Measurements from ENCODE around the gene CBR1.
A peak's percentile ranks its signal among the peaks of the same experiment; 100 is the strongest.

CBR1 gene

DNA sequence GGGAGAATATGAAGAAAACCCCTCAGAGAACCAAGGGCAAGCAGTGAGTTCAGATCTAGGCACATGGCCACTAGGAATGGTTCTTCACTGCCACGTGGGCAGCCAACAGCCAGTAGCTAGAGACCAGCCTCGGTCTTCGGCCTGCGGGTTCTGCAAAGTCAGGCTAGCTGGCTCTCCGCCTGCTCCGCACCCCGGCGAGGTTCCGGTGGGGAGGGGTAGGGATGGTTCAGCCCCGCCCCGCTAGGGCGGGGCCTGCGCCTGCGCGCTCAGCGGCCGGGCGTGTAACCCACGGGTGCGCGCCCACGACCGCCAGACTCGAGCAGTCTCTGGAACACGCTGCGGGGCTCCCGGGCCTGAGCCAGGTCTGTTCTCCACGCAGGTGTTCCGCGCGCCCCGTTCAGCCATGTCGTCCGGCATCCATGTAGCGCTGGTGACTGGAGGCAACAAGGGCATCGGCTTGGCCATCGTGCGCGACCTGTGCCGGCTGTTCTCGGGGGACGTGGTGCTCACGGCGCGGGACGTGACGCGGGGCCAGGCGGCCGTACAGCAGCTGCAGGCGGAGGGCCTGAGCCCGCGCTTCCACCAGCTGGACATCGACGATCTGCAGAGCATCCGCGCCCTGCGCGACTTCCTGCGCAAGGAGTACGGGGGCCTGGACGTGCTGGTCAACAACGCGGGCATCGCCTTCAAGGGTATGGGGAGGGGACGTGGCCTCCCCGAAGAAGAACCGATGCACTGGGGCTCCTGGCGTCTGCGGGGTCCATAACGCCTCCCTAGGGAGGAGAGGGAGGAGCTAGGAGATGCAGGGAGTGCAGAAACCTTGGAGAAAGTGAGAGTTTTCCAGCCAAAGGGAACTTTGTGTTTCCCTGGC lies at the start of gene CBR1:
Gene CBR1 (plus strand): TSS at position 312 of the 871 bp plus-strand sequence. CDS start 92 bp downstream, at position 404.
- peak; percentile 85 to 92 for DNase-seq

DNA sequence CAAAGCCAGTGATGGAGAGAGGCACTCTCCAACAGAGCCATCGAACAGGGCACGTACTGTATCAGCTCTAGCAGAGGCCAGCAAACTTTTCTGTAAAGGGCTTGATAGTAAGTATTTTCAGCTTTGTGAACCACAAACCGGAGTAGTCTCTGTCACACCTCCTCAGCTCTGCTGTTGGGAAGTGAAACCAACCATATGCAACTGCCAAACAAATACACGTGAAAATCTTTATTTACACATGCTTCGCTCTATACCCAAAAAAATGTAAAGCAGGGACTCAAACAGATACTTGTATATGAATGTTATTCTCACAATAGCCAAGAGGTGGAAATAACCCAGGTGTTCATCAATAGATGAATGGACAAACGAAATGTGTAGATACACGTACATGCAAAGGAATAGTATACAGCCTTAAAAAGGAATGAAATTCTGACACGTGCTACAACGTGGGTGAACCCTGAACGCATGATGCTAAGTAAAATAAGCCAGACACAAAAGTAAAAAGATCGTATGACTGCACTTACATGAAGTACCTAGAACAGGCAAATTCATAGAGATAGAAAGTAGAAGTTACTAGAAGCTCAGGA lies 48.5 kb upstream of the CBR1 start:
- no peak for DNase-seq

DNA sequence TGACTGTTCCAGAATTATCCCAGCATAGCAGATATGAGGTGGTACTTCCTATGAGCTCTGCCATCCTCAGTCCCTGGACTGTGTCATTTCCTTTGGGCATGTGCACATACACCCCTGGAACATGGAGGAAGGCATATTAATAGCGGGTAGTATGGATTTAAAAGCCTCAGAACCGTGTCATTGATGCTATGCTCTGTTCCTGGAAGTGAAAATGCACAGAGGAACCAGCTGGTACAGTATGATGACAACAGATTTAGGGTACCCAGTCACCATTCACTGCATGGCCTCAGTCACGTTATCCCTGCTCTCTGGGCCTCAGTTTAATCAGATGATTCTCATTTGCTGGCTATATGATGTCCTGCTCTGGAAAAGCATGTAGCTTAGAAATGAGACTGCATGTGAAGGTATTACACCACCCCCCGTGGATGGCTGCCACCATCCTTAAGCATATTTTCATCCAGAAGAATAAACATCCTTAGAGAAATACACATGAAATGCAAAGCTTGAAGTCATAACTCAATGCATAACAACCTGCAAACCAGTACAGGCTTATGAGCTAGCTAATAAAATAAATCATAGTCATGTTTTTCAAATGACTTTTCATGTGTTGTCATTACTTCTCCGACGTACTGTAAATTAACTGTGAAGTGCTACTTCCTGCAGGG lies 47.3 kb upstream of the CBR1 start:
- DNase-seq, result no peak

DNA sequence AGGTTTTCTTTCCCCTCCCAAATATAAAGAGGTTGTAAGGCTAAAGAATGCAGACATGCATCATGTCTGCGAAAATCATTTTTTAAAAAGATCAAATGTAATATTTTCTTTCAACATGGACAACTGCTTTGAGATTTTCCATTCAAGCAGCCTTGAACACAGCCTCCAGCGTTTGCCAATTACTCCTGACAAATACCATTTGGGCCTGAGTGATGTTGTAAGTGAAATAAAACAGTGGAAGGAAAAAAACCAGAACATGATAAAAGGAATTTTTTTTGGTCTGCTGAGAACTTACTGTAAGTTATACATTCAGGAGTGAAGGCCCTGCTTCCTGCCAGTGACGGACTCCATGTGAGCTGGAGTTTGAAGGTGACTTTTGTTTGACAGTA lies 46.7 kb upstream of the CBR1 start:
- DNase-seq, result no peak

DNA sequence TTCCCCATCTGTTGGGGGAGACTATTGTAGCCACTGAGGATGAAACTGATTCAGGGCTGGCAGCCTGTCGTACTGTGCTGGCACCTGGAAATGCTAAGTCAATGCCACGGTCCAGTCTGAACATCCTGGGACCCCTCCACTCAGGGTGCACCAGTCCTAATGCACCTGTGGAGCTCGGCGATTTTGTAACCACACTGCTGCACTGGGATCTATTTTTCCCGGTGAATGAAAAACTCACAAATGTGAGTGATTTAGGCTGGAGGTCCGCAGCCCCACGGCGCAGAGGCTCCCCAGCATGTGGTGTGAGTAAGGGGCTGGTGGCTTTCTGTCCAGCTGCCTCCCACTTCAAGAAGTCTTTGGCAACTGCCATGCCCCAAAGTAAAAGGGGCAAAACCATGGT lies 45.0 kb upstream of the CBR1 start:
- DNase-seq, result no peak

DNA sequence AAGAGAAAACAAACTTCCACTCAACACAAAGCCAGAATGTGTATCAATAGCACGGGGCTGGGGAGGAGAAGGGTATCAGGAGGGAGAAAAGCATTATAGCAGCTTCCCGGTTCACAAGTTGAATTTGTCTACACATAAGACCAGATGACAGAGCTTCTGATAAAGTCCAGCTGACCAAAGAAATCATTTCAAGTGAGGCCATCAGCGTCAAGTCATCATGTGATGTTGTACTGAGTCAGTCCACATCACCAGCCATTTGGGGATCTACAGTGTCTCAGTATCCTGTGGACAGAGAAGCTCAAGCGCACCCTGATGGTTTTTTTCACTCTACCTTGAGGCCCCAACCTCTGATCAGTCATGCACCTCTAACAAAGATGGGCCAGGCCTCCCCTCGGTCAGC lies 42.5 kb upstream of the CBR1 start:
- no peak for DNase-seq

DNA sequence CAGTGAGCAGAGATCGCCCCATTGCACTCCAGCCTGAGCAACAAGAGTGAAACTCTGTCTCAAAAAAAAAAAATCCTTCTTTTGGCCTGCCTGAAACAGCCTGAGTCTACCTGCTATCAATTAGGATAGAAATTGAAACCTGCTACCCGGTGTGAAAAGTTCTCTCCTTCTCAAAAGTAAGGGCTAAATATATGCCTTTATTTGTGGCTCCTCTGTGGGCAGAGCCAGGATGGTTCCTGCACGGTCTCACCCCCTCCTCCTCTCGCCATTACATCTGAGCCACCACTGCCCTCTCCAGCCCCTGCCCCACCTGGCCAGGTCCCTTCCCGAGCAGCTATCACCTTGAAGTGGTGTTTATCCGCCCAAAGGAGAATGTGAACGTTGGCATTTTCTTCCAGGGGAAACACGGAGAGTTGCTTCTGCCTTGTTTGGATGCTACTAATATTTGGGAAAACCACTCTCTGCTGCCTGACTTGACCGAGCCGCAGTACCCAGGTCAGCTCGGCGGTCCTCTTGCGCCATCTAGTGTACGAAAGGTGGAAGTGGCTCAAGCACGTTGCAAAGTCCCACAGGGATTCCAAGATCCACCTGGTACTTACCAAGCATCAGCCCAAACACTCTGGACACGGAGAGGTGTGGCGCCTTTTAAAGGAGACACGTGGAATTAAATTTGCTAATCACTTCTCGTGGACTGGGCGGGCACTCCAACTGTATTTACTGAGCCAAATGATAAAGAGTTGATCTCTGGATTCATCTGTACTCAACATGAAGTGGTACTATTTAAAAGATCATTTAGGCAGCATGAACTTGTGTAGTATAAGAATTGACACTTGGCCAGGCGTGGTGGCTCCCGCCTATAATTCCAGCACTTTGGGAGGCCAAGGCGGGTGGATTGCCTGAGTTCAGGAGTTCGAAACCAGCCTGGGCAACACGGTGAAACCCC lies 41.4 kb upstream of the CBR1 start:
- DNase-seq, result peak; percentile 72 to 84

DNA sequence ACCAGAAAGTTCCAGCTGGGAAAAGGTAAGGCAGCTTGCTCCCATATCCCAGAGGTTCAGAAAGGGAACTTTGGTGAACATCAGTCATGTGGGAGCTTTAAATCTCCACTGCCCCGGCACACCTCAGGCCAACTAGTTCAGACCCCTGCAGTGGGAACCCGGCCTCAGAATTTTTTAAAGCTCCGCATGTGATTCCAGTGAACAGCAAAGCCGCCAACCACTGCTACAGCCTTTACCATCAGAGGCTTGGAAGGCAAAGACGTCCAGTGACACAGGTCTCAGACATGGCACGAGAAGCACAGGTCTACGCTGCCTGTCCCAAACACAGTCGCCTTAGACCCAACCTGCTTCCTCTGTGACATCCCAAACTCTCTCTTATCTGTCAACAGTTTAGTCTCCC lies 40.5 kb upstream of the CBR1 start:
- no peak for DNase-seq

DNA sequence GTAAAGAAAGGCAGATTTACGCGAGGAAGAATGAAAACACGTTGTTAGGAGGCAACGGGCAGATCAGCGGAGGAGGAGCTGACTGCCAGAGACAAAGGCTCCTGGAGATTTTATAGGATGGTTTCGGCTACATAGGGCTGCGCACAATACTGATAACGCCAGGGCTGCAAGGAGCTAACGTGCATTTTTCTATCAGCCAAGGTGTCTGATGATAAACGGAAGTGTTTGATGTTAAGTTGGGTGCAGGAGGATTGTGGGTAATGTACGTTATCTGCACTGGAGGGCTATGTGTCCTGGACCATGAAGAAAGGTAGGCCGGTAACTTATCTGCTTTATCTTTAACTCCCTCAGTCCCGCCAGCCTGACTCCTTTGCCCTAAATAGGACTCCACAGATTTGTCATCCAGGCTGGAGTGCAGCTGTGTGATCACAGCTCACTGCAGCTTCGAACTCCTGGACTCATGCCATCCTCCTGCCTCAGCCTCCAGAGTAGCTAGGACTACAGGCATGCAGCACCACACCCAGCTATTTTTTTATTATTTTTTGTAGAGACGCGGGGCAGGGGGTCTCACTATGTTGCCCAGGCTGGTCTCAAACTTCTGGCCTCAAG lies 39.1 kb upstream of the CBR1 start:
- DNase-seq, result no peak

DNA sequence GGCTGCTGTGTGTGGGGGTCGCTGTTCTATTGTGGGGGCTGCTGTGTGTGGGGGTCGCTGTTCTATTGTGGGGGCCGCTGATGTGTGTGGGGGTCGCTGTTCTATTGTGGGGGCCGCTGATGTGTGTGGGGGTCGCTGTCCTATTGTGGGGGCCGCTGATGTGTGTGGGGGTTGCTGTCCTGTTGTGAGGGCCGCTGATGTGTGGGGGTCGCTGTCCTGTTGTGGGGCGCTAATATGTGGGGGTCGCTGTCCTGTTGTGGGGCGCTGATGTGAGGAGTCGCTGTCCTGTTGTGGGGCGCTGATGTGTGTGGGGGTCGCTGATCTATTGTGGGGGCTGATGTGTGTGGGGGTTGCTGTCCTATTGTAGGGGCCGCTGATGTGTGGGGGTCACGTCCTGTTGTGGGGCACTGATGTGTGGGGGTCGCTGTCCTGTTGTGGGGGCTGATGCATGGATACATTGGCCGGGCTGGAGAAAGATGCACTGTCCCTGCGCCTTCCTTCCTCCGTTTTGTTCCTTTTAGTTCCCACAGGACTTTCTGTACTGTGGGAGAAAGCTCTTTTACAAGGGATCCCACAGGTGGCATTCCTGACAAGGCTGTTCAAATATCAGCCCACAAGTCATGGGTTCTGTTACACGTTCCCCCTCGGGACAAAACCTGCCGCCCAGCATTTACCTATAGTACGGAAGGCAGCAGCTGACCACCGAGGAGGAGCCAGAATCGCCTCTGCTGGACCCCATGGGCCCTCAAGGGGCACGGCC lies 37.0 kb upstream of the CBR1 start:
- no peak for DNase-seq

DNA sequence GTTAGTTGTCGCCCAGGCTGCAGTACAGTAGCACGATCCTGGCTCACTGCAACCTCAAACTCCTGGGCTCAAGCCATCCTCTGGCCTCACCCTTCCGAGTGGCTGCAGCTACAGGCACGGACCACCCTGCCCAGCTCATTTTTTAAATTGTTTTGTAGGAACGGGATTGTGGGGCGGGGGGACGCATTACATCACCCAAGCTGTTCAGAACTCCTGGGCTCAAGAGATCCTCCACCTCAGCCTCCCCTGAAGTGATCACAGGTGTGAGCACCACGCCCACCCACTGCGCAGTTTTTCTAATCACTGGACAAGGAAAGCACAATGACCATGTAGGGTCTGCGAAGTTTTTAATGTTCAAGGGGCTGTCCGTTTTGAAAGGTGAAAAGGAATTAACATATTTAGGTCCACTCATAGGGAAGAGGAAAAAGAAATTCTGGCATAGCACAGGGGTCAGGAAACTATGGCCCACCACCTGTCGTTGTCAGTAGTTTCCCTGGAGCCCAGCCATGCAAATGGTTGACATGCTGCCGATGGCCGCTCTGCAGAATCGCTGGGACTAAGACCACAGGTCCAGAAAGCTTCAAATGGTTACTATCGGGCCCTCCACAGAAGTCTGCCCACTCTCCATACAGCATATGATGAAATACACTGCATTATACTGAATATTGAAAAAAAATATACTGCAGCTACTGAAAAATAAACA lies 35.5 kb upstream of the CBR1 start:
- no peak for DNase-seq

DNA sequence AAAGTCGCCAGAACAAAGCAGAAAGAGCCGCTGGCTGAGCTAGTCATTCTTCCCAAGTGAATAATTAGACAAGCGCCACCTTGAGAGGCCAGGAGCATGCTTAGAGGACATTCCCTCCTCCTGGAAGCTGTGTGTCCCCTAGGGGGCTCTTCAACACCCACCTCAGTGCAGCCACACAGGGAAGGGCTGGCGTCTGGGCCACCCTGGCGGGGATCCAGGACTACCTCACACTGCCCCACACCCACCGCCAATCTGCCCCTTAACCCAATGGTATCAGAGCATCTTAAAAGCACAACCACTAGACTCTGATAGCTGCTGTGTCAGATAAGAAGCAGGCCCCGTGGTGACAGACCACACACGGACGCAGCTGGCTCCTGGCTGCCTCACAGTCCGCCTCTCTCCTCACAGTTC lies 34.4 kb upstream of the CBR1 start:
- peak; percentile 22 to 43 for DNase-seq

DNA sequence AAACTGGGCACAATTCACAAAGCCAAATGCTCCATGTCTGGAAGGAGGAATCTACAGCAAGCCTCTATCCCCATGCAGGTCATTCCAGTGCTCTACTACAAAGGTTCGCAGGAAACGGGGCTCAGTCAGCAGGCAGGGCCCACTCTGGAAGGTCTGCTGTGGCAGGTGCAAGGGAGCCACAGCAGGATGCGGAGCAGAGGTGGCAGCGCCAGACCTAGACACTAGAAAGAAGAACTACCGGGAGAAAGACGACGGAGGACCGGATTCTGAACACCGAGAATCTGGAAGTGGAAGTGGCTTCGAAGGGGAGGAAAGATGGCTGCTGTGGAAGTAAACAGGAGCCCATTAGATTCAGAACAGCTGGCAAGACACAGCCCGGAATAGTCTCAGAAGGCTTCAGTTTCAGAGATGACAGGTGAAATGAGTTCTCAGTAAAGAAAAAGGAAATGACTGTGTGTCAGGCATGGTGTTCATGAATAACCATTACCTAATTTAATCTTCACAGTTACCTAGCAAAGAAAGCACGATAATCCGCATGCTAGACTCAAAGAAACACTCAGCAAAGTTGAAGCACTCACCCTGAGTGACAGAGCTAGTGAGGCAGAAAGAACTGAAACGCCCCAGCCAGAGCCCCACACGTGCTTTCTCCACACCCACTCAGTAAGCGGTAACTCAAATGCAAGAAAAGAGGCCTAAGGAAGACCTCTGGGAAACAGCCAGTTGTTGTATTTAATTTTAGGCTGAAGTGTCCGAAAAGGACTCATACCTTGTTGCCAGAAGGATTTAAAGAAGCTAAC lies 30.9 kb upstream of the CBR1 start:
- DNase-seq, result no peak

DNA sequence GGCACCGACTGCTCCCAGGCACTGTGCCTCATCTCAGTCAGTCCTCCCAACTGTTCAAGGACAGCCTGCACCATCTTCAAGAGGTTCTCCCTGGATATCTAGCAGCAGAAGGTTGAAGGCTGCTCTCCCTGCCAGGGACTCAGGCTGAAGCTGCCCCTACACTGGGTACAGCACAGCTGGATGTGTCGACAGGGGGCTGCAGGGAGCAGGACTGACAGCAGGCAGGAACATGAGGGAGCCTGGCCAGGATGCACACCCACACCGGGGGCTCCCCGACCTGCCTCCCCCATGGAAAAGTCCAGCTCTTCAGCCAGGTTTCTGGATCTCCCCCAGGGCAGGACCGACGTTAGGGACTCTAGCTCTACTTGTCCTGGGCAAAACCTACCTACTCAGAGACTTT lies 30.0 kb upstream of the CBR1 start:
- no peak for DNase-seq

DNA sequence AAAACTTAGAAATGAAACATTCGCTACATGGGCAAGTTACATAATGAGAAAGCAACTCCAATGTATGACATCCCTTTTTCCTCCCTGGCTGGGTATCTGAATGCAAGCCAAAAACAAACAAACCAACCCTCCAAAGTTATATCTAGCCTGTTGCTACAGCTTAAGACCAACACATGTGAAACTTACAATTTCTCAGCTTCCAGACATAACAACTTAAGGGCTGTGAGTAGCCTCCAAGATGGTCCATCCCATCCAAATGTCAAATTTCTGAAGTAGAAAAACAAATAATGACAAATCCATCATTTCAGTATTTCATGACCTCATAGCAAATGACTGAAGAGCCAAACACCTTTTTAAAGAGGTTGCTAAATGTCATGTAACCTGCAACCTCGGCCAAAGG lies 29.4 kb upstream of the CBR1 start:
- DNase-seq, result no peak

DNA sequence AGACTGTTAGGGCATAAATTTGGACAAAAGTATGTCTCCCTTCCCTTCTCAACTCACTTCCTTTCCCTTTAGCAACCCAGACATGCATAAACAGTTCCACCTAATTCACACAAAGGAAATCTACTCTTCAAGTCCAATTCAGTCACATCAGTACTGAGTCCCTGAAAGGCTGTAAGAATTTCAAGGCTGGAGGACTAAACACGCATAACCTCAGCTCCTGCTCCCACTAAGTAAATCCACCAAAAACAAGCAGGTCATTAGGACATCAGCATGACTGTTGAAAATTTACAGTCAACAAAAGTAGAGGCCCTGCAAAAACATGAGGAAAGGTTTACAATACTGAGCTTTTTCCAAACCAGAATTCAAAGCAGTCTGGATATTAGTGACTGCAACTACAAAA lies 27.9 kb upstream of the CBR1 start:
- no peak for DNase-seq

DNA sequence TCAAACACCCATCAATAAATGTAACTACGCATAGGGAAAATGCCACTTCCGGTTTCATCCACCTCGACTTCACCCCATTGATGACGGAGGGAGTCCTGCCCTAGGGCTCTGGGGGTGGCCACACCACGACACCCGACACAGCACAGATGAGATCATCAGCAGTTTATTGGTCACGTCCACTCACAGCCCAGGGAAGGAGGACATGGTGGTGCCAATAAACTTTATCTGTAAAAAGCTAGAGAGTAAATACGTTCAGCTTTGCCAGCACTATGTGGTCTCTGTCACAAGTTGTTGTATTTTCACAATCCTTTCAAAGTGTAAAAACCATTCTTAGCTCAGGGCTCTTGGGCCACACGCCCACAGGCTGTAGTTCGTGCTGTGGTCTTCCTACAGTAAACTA lies 25.8 kb upstream of the CBR1 start:
- no peak for DNase-seq

DNA sequence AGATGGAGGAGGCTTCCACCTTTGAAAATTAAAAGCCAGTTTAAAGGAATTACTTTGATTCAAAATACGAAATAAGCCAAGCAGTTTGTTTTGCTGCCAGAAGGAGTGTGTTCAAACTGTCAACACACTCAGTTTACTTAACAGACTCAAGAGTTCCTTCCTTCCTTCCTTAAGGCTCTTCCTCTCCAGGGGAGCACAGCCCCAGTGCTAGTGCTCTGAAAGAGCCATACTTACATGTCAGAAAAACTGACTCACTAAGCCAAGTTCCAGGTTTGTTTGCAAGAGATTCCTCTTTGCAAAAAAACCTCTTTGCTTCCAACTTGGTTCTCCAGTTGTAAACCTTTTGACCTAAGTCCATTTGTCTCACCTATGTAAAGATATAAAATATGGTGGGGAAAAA lies 23.8 kb upstream of the CBR1 start:
- DNase-seq, result no peak

DNA sequence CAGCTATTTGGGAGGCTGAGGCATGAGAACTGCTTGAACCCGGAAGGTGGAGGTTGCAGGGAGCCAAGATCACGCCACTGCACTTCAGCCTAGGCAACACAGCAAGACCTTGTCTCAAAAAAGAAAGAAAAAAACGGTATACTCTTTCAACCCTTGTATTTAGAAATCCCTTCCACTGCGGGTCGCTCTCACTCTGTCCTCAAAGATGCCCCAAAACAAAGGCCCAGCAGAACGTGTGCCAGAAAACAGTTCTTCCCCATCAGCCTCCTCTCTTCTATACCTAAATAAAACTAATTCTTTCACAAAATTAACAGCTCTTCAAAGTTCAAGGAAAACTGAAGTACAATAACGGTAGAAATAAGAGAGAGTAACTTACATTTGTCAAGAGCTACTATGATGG lies 22.7 kb upstream of the CBR1 start:
- no peak for DNase-seq

DNA sequence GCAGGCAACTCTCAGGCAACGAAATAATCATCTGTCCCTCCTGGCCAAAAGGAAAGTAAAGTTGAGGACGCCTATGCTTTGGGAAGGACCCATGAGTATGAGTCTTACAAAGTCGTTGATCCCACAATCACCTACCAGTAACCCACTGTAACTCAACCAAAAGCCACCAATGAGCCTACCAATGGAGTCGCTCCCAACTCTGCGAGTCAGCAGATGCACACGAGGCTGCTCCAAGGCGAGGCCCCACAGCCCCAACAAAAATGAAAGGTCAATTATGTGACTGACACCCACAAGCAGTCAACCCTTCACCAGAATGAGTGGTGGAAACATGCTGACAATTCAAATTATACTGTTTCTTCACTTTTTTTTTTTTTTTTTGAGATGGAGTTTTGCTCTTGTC lies 21.5 kb upstream of the CBR1 start:
- DNase-seq, result no peak
